Neuron (in vitro differentiated cells): Measurements from ENCODE around the gene FOXG1.

Experiments used
- H2AFZ ChIP-seq: one replicate; pipeline ENCODE4 v1.6.1; 2013; ENCODE audit warnings: low read depth, mild to moderate bottlenecking, inconsistent platforms, low read length, moderate library complexity
- H3K27me3 ChIP-seq: one replicate; pipeline ENCODE4 v1.6.1; 2013; ENCODE audit warnings: low read length; ENCODE audit not compliant: insufficient read depth
- H3K36me3 ChIP-seq: one replicate; pipeline ENCODE4 v1.6.1; 2013; ENCODE audit warnings: low read length; ENCODE audit not compliant: insufficient read depth
- H3K4me1 ChIP-seq: one replicate; pipeline ENCODE4 v1.6.1; 2013; ENCODE audit warnings: low read length; ENCODE audit not compliant: insufficient read depth
- H3K4me3 ChIP-seq: 2 replicates; pipeline ENCODE4 v1.5.1; 2013; ENCODE audit warnings: mild to moderate bottlenecking, low read length, moderate library complexity
- H3K9me3 ChIP-seq: one replicate; pipeline ENCODE4 v1.6.1; 2013; ENCODE audit warnings: low read length

The FOXG1 gene

GRCh38 chr14:28807518-28807917 is 40.9 kb downstream of the FOXG1 start:
- Histone ChIP-seq H3K9me3 (no peaks in the 10 kb centered on the region), H3K4me1 (no peaks in the 10 kb centered on the region), H3K4me3 (no peak overlapping the region), H3K27me3 (no peaks in the 10 kb centered on the region), H3K36me3 (no peaks in the 10 kb centered on the region), H2AFZ (no peak overlapping the region)

- H3K4me3 ChIP-seq = no peak overlapping the region
- no peaks in the 10 kb centered on the region for H3K4me1 ChIP-seq
- H3K36me3 ChIP-seq = no peaks in the 10 kb centered on the region
- H3K27me3 ChIP-seq = no peaks in the 10 kb centered on the region
- H2AFZ ChIP-seq = no peak overlapping the region
- H3K9me3 ChIP-seq = no peaks in the 10 kb centered on the region
These were observed 47.2 kb downstream of the FOXG1 start for GRCh38 chr14:28813810-28814209.
